ENCODE results near the gene C6orf163. TPM values are rescaled to one million over a fixed set of nuclear protein-coding genes. Genes with fewer than 3 reads are reported as not detected.

C6orf163 gene
- total and polyA plus RNA-seq, 2 of the 13 experiments (the other 11 are each of a cell fraction or from before 2014, with no cell fraction given) = 0.62 to 1.8 TPM

- TF ChIP-seq THYN1 (CRISPR knock-in tag; IDR thresholded peaks at IDR 0.05; ENCODE audit: borderline replicate concordance, low read depth) (no peak), PHF8 (CRISPR knock-in tag; IDR thresholded peaks at IDR 0.05) (peak; percentile 90), SYNCRIP (IDR thresholded peaks at IDR 0.05; ENCODE audit: insufficient read depth, low read depth, low read length) (no peak), TGIF2 (CRISPR knock-in tag; IDR thresholded peaks at IDR 0.05) (peak; percentile 65; the same call in 1 of the 2 replicates), RFX3 (CRISPR knock-in tag; IDR thresholded peaks at IDR 0.05) (no peak), ZNF589 (CRISPR knock-in tag; conservative IDR thresholded peaks at IDR 0.05) (no peak), ZNF138 (CRISPR knock-in tag; IDR thresholded peaks at IDR 0.05; ENCODE audit: low read depth) (peak; percentile 80), ZBTB42 (CRISPR knock-in tag; IDR thresholded peaks at IDR 0.05) (no peak), YEATS4 (CRISPR knock-in tag; IDR thresholded peaks at IDR 0.05; ENCODE audit: borderline replicate concordance) (peak; percentile 95), ZNF790 (CRISPR knock-in tag; IDR thresholded peaks at IDR 0.05; ENCODE audit: borderline replicate concordance) (0 out of 2 replicates have a peak, but pooled peaks have one; percentile 45), NR1H2 (CRISPR knock-in tag; IDR thresholded peaks at IDR 0.05; ENCODE audit: borderline replicate concordance, low read depth) (no peak), ZNF605 (CRISPR knock-in tag; IDR thresholded peaks at IDR 0.05) (peak; percentile 52; the same call in 1 of the 2 replicates), RAD21 (CRISPR knock-in tag; IDR thresholded peaks at IDR 0.05) (peak; percentile 80), ZXDC (CRISPR knock-in tag; IDR thresholded peaks at IDR 0.05) (no peak), SAFB2 (CRISPR knock-in tag; IDR thresholded peaks at IDR 0.05; ENCODE audit: borderline replicate concordance, low read depth) (peak; percentile 89; the same call in 1 of the 2 replicates), ZNF556 (CRISPR knock-in tag; IDR thresholded peaks at IDR 0.05; ENCODE audit: borderline replicate concordance) (peak; percentile 73; the same call in 1 of the 2 replicates), USF2 (IDR thresholded peaks at IDR 0.05; ENCODE audit: low read depth, low read length) (no peak), USF2 (CRISPR knock-in tag; IDR thresholded peaks at IDR 0.05; ENCODE audit: borderline replicate concordance) (no peak), ZNF34 (CRISPR knock-in tag; IDR thresholded peaks at IDR 0.05; ENCODE audit: borderline replicate concordance) (no peak), KMT2B (CRISPR knock-in tag; IDR thresholded peaks at IDR 0.05) (peak; percentile 91), RFX5 (IDR thresholded peaks at IDR 0.05; ENCODE audit: low read depth, low read length) (no peak), GPN1 (CRISPR knock-in tag; IDR thresholded peaks at IDR 0.05; ENCODE audit: borderline replicate concordance) (no peak), ZC3H4 (CRISPR knock-in tag; IDR thresholded peaks at IDR 0.05; ENCODE audit: borderline replicate concordance) (no peak)
Measured at GRCh38 chr6:87322304-87323212, 22.1 kb upstream of the C6orf163 start, which contains the start of gene SMIM8 (continued).
